ENCODE results near the gene ADCY5.

ADCY5 gene

GRCh38 chr3:123396171-123397049, 52.5 kb downstream of the ADCY5 start:
- DNase-seq (ENCODE audit: low read depth), result no peak
- TF ChIP-seq CTCF (IDR thresholded peaks at IDR 0.05; ENCODE audit: low read length, missing control alignments), result no peak
- H3K4me3 ChIP-seq (replicated peaks; ENCODE audit: low read depth, low read length), result no peak overlapping the region

GRCh38 chr3:123395235-123395634, 53.7 kb downstream of the ADCY5 start:
- no peak overlapping the region for H3K4me3 ChIP-seq (replicated peaks; ENCODE audit: low read depth, low read length)
- TF ChIP-seq CTCF (IDR thresholded peaks at IDR 0.05; ENCODE audit: low read length, missing control alignments), result no peak
- DNase-seq (ENCODE audit: low read depth), result no peak

GRCh38 chr3:123394391-123395020, 54.4 kb downstream of the ADCY5 start:
- no peak overlapping the region for H3K4me3 ChIP-seq (replicated peaks; ENCODE audit: low read depth, low read length)
- DNase-seq (ENCODE audit: low read depth), result no peak
- no peak for TF ChIP-seq CTCF (IDR thresholded peaks at IDR 0.05; ENCODE audit: low read length, missing control alignments)

GRCh38 chr3:123392871-123393620, 55.8 kb downstream of the ADCY5 start:
- H3K4me3 ChIP-seq (replicated peaks; ENCODE audit: low read depth, low read length), result no peak overlapping the region
- TF ChIP-seq CTCF (IDR thresholded peaks at IDR 0.05; ENCODE audit: low read length, missing control alignments), result no peak
- no peak for DNase-seq (ENCODE audit: low read depth)

- H3K4me3 ChIP-seq (replicated peaks; ENCODE audit: low read depth, low read length), result no peak overlapping the region
- no peak for TF ChIP-seq CTCF (IDR thresholded peaks at IDR 0.05; ENCODE audit: low read length, missing control alignments)
- DNase-seq (ENCODE audit: low read depth), result no peak
These were observed 56.5 kb downstream of the ADCY5 start for GRCh38 chr3:123392368-123392767.

- H3K4me3 ChIP-seq (replicated peaks; ENCODE audit: low read depth, low read length), result no peak overlapping the region
- DNase-seq (ENCODE audit: low read depth), result no peak
- no peak for TF ChIP-seq CTCF (IDR thresholded peaks at IDR 0.05; ENCODE audit: low read length, missing control alignments)
These were observed 57.9 kb downstream of the ADCY5 start for GRCh38 chr3:123390865-123391600.

All from fibroblast of pulmonary artery (primary cell).